Fibroblast of lung (primary cell): ENCODE measurements around the gene FOXC1.

Experiments
- EZH2 ChIP-seq: IDR thresholded peaks from 2 replicates; pipeline ENCODE4 v1.5.1; 2012; ENCODE audit warnings: low read length, control low read depth, mild to moderate bottlenecking; ENCODE audit errors: missing control alignments
- TF ChIP-seq, protein P1 (sequence below), 2 donors: IDR thresholded peaks in 1 of 2; conservative IDR thresholded peaks in 1 of 2; 1 replicate in 1 of 2; 2 replicates in 1 of 2; pipeline ENCODE4 v1.5.1; 2011 to 2012; ENCODE audit warnings: low read length in 2 of 2, control low read depth in 1 of 2, inconsistent platforms in 1 of 2, low read depth in 1 of 2, mild to moderate bottlenecking in 1 of 2

- TF ChIP-seq, protein P1, sequence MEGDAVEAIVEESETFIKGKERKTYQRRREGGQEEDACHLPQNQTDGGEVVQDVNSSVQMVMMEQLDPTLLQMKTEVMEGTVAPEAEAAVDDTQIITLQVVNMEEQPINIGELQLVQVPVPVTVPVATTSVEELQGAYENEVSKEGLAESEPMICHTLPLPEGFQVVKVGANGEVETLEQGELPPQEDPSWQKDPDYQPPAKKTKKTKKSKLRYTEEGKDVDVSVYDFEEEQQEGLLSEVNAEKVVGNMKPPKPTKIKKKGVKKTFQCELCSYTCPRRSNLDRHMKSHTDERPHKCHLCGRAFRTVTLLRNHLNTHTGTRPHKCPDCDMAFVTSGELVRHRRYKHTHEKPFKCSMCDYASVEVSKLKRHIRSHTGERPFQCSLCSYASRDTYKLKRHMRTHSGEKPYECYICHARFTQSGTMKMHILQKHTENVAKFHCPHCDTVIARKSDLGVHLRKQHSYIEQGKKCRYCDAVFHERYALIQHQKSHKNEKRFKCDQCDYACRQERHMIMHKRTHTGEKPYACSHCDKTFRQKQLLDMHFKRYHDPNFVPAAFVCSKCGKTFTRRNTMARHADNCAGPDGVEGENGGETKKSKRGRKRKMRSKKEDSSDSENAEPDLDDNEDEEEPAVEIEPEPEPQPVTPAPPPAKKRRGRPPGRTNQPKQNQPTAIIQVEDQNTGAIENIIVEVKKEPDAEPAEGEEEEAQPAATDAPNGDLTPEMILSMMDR (conservative IDR thresholded peaks at IDR 0.05 in 1 of 2, IDR thresholded peaks at IDR 0.05 in 1 of 2; ENCODE audit: low read depth in 1 of 2, low read length in 2 of 2) = no peak
- TF ChIP-seq EZH2 = no peak
Measured at GRCh38 chr6:1631251-1631650, 21.5 kb downstream of the FOXC1 start.
